Activated CD4-positive, alpha-beta T cell treated with anti-CD3 and anti-CD28 coated beads, Interleukin-2, Interleukin-4, amounts not matched to agents 100 ng/mL and 50 ng/mL, durations not matched to agents 16 hours and 8 hours (primary cell): ENCODE results near the gene PRAMEF15.
"Not testable (repeated sequence)": the region's sequence is repeated elsewhere in the genome, so short reads cannot be mapped to it uniquely, and the experiment has no call there.

Experiments
- DNase-seq: peaks from one replicate; pipeline ENCODE4 v3.0.0-alpha.2; 2020; ENCODE audit warnings: low spot score

PRAMEF15 gene

GRCh38 chr1:13315281-13315680, at the start of gene PRAMEF15:
TSS of gene PRAMEF15 (plus strand) at chr1:13315581. CDS start at chr1:13318408, 2,827 bp downstream.
- not testable (repeated sequence) for DNase-seq

- DNase-seq, result not testable (repeated sequence)
Observed at GRCh38 chr1:13277016-13277415, 38.4 kb upstream of the PRAMEF15 start.

- not testable (repeated sequence) for DNase-seq
Observed at GRCh38 chr1:13279617-13280016, 35.8 kb upstream of the PRAMEF15 start.

- DNase-seq, result not testable (repeated sequence)
Observed at GRCh38 chr1:13285037-13285436, 30.3 kb upstream of the PRAMEF15 start, which contains the start of gene PRAMEF8. TSS of gene PRAMEF8 (minus strand) at chr1:13285137. CDS start at chr1:13284091, 1,046 bp downstream.

- not testable (repeated sequence) for DNase-seq
Observed at GRCh38 chr1:13289030-13289429, 26.4 kb upstream of the PRAMEF15 start.

- not testable (repeated sequence) for DNase-seq
Observed at GRCh38 chr1:13297216-13297931, 18.0 kb upstream of the PRAMEF15 start.

- DNase-seq, result not testable (repeated sequence)
Observed at GRCh38 chr1:13298699-13299098, 16.7 kb upstream of the PRAMEF15 start.

- DNase-seq, result not testable (repeated sequence)
Observed at GRCh38 chr1:13302197-13302596, 13.2 kb upstream of the PRAMEF15 start.

- DNase-seq, result not testable (repeated sequence)
Observed at GRCh38 chr1:13303239-13303638, 12.1 kb upstream of the PRAMEF15 start, which contains the start of gene PRAMEF33. TSS of gene PRAMEF33 (plus strand) at chr1:13303539. CDS start at chr1:13305955, 2,416 bp downstream.

GRCh38 chr1:13342496-13342895, 27.1 kb downstream of the PRAMEF15 start:
- not testable (repeated sequence) for DNase-seq

GRCh38 chr1:13347034-13347433, 31.7 kb downstream of the PRAMEF15 start, which contains the start of gene PRAMEF14:
TSS of gene PRAMEF14 (minus strand) at chr1:13347134. CDS start at chr1:13345314, 1,820 bp downstream.
- not testable (repeated sequence) for DNase-seq

- DNase-seq, result not testable (repeated sequence)
Observed at GRCh38 chr1:13353476-13353875, 38.1 kb downstream of the PRAMEF15 start.

- DNase-seq, result peak; percentile 9
Observed at GRCh38 chr1:13354475-13354874, 39.1 kb downstream of the PRAMEF15 start.

- DNase-seq, result peak; percentile 55
Observed at GRCh38 chr1:13356774-13357173, 41.4 kb downstream of the PRAMEF15 start.

- not testable (repeated sequence) for DNase-seq
Observed at GRCh38 chr1:13362364-13362763, 47.0 kb downstream of the PRAMEF15 start.

- DNase-seq, result not testable (repeated sequence)
Observed at GRCh38 chr1:13364928-13365327, 49.5 kb downstream of the PRAMEF15 start.

- not testable (repeated sequence) for DNase-seq
Observed at GRCh38 chr1:13366536-13366935, 51.2 kb downstream of the PRAMEF15 start.

GRCh38 chr1:13368544-13368943, 53.2 kb downstream of the PRAMEF15 start:
- peak; percentile 19 for DNase-seq
